NCI-H526 (cell line): ENCODE measurements around the gene SPECC1.
"Not testable (repeated sequence)": the region's sequence is repeated elsewhere in the genome, so short reads cannot be mapped to it uniquely, and the experiment has no call there.

Experiments used
- DNase-seq, 2 experiments: peaks; one replicate each; lab custom pipeline; 2025; lab: John Stamatoyannopoulos, UW

The SPECC1 gene

DNA sequence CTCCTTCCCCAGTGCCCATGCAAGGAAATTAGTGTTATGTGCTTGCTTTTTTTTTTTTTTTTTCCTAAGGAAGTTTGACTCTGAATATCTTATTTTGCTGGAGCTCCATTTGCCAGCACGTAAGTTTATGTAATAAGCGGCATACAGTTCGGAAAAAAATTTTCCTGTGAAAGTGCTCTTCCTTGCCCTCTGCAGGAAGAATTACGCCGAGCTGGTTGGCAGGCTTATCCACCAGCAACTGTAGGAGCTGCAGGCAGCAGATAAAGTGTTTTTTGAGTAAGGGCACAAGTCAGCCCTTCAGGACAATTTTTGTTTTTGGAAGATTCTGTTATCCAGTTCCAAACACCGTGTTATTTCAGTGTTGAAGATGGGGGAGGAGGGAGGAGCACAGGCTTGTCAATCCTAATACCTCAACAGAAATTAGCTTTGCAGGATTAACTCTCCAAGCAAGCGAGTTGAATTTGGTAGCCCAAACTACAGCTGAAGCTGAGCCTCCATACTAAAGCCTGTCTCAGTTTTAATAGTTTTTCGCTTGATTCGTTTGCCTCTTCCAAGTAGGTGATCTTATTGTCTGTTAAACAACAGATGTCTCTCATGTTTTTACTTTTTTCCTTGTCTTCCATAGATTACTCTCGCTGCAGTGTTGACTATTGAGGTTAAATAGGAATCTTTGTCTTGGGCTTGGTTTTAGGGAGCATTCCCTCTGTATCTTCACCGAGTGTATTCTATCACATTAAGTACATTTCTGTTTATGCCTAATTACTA lies 1.1 kb downstream of the SPECC1 start:
- peak; percentile 61 to 75 for DNase-seq

DNA sequence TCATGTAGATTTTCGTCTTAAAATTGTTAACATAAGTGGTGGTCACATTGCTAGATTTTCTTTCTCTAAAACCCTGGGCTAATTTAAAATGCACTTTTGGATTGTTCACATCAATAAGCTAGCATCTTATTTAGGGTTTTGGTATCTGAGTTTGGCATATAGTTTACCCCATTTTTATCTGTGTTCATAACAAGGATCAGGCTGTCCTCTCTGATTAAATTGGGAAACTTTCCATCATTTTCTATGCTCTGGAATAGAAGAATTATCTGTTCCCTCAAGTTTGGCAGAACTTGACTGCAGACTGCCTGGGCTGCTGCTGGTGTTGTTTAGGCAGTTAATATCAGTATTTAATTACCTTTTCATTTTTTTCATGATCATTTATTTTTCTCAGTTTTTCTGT lies 1.8 kb downstream of the SPECC1 start:
- DNase-seq = no peak

DNA sequence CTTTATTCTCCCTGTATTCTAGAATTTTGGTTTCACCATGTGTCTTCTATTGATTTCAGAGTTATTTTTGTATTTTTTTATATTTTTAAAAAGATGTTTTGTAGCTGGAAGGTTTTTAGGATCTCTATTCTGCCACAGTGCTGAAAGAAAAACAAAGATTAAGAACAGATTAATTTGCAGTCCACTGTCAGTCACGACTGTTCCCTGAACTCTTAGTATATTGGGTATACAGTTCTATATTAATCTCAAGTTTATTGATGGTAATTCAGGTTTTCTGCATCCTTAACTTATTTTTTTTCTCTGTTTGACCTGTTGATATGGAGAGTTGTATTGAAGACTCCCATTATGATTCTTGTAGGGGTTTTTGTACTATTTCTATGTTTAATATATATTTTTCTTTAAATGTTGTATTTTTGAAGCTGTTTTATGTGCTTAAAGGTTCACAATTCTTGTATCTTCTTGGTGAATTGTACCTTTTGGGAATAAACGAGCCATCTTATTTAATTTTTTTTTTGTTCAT lies 2.9 kb downstream of the SPECC1 start:
- no peak for DNase-seq

DNA sequence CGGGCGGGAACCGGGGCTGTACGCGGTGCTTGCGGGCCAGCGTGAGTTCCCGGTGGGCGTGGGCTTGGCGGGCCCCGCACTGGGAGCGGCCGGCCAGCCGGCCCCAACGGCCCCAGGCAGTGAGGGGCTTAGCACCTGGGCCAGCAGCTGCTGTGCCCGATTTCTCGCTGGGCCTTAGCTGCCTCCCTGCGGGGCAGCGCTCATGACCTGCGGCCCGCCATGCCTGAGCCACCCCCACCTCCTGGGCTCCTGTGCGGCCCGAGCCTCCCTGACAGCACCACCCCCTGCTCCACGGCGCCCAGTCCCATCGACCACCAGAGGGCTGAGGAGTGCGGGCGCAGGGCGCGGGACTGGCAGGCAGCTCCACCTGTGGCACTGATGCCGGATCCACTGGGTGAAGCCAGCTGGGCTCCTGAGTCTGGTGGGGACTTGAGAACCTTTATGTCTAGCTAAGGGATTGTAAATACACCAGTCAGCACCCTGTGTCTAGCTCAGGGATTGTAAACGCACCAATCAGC lies 7.4 kb downstream of the SPECC1 start:
- not testable (repeated sequence) for DNase-seq

DNA sequence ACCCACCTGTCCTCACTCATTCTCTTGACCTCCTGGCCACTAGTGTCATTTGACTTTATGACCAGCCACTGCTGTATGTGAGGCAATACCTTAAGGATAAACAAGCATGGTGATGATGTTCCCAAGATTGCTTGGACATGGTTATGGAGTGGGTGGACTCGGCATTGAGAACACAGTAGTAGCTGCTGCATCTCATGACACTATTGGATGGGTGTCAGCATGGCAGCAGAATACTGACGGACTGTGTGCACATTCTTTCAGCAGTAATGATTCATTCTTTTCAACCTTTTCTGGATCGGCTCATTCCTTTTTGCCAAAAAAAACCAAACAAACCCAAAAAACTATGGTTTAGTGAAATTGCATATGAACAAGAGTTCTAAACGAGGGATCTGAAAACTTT lies 13.5 kb downstream of the SPECC1 start:
- no peak for DNase-seq

DNA sequence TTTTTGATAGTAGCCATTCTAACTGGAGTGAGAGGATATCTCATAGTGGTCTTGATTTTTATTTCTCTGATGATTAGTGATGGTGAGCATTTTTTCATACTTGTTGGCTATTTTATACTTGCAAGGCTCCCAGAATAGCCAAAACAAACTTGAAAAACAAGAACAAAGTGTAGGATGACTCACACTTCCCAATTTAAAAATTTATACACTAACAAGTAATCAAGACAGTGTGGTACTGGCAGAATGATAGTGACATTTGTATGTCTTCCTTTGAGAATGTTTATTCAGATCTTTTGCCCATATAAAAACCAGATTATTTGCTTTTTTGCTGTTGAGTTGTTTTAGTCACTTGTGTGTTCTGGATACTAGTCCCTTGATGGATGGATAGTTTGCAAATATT lies 17.8 kb downstream of the SPECC1 start:
- DNase-seq = no peak

DNA sequence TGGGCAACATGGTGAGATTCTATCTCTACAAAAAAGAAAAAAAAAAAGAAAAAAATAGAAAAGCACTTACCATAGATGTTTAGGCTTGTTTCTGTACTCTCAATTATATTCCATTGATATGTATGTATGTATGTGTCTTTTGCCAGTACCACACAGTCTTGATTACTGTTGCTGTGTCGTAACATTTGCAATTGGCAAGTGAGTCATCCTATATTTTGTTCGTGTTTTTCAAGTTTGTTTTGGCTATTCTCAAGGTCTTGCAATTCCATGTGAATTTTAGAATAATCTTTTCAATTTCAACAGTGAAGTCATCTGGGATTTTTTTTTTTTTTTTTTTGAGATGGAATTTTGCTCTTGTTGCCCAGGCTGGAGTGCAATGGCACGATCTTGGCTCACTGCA lies 19.3 kb downstream of the SPECC1 start:
- DNase-seq = no peak

DNA sequence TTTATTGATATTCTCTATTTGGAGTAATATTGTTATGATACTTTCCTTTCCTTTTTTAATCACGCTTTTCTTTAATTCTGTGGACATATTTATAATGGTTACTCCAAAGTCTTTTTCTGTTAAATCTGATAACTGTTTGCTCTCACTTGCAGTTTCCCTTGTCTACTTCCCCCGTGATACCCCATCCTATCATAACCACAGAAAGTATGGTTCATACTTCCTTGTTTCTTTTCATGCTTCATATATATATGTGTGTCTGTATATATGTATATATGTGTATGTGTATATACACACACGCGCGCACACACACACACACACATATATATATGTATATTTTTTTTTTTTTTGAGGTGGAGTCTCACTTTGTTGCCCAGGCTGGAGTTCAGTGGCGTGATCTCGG lies 23.5 kb downstream of the SPECC1 start:
- no peak for DNase-seq

DNA sequence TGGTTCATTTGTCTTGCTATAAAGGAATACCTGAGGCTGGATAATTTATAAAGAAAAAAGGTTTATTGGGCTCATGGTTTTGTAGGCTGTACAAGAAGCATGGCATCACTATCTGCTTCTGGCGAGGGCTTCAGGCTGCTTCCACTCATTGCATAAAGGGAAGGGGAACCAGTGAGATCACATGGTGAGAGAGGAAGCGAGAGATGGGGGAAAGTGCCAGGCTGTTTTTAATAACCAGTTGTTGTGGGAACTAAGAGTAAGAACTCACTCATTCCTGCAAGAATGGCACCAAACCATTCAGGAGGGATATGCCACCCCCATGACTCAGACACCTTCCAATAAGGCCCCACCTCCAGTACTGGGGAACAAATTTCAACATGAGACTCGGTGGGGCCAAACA lies 24.3 kb downstream of the SPECC1 start:
- DNase-seq = no peak

DNA sequence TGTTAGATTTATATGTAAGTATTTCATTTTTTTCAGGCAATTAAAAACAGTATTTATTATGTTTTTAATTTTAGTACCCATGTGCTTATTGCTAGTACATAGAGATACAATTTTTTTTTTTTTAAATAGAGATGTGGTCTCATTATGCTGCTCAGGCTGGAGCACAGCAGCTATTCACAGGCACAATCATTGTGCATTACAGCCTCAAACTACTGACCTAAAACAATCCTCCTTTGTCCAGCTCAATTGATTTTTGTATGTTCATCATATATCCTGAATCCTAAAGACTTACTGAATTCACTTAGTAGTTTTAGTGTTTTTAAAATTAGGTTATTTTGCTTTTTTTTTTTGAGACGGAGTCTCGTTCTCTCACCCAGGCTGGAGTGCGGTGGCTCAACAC lies 26.3 kb downstream of the SPECC1 start:
- no peak for DNase-seq

DNA sequence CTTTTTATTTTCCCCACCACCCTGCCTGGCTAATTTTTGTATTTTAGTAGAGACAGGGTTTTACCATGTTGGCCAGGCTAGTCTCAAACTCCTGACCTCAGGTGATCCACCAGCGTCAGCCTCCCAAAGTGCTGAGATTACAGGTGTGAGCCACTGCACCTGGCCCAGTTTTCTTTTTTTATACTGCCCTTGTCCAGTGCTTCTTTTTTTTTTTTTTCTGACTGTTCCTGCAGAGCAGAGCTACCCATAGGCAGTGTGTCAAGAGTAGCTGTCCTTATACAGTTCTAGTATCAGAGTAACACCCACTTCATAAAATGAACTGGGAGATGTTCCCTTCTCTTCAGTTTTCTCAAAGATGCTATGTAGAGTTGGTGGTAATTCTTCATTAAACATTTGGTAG lies 28.1 kb downstream of the SPECC1 start:
- not testable (repeated sequence) for DNase-seq

DNA sequence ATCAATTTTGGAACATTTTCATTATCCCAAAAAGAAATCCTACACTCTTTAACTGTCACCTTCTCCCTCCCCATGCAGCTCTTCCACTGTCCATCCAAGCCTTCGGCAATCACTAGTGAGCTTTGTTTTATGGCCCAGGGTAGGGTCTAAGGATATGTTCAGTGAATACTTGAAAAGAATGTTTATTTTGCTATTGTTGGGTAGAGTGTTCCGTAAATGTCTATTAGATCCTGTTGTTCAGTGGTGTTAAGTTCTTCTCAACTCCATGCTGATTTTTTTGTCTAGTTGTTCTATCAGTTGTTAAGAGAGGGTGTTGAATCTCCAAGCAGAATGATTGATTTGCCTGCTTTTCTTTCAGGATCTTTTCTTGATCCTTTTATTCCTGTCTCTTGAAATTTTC lies 29.9 kb downstream of the SPECC1 start:
- DNase-seq = no peak

DNA sequence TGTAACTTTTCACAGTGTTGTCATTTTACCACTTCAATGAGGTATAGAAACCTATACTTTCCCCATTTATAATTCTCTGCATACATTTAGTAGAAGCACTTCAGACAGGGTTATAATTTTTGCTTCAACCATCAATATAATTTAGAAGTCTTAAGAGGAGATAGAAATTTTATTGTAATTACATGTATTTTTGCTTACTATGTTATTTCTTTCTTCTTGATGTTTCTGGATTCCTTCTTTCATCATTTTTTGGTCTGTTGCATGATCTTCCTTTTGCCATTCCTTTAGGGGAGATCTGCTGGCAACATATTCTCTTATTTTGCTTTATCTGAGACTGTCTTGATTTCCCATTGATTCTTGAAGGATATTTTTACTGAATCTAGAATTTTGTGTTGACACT lies 31.1 kb downstream of the SPECC1 start:
- DNase-seq = no peak

DNA sequence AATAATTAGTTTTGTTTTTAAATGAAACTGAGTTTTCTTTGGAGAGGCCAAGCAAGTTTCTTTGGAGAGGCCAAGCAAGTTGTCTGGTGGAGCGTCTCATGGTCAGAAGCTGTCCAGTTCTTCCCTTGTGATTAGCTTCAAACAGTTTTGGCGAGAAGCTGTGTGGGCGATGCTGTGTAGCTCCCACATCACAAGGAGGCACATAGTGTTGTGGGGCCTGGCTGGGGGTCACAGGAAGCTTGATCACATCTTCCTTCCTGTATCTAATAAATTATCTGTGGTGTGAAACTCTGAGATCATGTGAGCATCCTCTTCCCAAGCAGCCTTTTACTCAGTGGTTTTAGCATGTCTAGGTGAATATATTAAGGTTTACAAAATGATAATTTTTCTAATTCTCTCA lies 33.9 kb downstream of the SPECC1 start:
- no peak for DNase-seq

DNA sequence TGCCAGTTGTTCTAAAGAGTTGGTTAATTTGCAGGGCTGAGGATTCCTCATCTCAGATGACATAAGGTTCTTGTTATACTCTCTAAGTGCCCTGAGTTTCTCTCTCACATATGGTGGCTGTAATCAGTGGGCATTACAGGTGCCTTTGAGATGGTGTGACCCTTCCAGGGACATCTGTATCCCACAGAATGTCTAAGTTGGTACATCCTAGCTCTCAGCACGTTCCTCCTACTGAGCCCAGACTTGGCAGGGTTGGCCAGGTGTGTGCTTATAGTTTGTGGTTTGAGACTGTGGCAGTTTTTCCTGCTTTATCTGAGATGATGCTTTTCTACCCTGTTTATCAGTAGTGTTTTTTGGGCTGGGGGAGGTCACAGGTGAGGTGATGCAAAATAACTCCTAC lies 36.3 kb downstream of the SPECC1 start:
- no peak for DNase-seq

DNA sequence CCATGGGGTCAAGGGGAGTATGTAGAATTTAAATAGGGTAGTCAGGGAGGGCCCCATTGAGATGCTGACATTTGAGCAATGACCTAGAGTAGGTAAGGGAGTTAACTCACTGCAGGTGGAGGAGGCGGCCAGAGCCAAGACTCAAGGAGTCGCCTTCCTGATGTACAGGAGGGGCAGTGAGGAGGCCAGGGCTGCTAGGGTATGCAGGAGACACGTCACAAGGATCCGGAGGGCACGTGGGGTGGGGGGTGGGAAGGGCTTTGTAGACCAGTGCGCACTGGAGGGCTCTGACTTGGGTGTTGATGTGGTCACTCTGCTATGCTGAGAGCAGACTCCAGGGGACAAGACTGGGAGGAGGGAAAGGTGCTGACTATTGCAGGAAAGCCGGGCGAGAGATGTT lies 37.5 kb downstream of the SPECC1 start:
- DNase-seq = no peak

DNA sequence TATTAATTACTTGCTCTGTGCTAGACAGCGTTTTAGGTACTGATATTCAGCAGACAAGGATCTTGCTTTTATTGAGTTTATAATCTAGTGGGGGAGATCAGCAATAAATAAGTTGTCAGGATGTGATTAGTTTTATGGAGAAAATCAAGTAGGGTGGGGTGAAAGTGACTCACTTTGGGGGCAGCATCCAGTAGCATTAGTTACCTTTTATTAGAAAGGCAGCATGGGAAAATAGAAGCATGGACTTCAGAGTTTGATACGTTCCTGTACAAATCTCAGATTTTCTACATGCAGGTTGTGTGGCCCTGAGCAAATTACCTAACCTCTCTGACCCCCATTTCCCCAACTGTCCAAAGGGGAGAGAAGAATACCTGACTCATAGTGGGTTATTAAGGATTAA lies 42.5 kb downstream of the SPECC1 start:
- no peak for DNase-seq

DNA sequence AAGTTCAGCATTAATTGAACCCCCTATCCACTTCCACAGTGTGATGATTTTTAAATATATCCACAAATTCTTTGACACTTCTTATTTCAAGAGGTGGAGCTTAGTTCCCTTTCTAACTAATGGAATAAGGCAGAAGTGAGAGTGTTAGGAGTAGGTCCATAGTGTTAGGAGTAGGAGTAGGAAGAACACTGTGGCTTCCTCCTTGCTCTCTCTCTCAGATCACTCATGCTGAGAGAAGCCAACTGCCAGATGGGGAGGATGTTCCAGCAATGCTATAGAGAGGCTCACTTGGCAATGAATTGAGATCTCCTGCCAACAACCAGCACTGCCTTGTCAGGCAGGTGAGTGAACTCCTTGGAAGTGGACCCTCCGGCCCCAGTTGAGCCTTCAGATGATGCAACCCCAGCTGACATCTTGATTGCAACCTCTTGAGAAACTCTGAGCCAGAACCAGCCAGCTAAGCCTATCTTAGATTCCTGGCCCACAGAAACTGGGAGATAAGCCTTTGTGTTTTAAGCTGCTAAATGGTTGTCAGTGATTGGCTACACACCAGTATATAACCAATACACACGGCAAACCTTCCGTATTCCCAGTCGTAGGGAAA lies 44.3 kb downstream of the SPECC1 start:
- DNase-seq = no peak

DNA sequence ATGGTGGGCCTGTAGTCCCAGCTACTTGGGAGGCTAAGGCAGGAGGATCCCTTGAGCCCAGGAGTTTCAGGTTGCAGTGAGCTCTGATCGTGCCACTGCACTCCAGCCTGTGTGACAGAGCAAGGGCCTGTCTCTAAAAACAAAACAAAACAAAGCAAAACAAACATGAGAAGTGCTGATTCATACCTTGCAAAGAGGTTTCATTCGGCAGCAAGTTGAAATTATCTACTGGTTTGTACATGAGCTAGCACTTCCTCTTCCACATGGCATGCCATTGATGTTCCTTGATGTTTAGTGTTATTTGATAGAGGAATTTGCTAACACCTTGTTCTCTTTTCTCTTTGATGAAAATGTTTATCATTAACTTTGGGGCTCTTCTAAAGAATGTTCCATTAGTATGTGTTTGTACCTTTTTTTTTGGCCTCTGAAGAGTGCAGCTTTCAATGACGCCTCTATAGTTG lies 50.6 kb downstream of the SPECC1 start:
- DNase-seq = no peak

DNA sequence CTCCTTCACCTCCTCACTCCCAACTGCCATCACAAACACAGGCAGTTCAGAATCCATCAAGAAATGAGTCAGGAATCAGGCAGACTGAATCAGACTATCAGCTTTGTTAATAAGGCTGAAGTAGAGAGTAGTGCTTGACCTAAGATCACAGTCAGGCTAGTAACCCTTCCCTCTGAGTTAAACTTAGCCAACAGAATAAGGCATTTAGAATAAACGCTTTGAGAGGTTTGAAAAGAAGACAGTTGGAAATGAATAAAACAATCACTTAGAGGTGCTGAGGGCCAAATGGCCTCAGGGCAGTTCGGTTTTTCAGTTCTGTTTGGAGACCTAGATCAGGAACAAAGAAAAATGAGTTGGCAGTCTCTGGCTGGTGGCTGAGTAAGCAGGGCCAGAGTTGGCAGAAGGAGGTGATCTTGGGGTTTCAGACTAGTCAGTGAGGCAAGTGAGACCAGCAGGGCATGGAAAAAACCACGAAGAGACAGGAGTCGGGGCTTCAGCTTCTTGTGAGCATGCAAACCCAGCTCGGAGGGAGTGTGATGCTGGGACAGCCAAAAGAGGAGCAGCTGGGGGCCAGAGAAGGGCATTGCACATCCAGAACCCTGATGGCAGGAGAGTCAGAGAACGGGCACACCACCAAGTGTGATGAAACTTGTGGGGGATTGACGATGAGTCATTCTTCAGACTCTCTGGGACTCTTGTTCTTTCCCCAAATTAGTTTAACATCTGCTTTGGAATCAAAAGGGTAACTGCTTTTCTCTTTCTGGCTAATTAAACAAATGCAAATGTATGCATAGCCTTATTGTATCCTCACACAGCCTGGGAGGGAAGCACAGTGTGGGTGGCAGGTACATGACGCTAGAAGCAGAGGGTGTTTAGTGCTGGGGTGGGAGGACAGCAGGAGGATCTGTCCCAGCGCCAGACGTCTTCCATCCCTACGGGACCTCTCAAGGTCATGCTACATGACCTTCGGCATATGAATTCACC lies 54.8 kb downstream of the SPECC1 start:
- peak in 1 of 2 experiments; percentile 35 for DNase-seq

DNA sequence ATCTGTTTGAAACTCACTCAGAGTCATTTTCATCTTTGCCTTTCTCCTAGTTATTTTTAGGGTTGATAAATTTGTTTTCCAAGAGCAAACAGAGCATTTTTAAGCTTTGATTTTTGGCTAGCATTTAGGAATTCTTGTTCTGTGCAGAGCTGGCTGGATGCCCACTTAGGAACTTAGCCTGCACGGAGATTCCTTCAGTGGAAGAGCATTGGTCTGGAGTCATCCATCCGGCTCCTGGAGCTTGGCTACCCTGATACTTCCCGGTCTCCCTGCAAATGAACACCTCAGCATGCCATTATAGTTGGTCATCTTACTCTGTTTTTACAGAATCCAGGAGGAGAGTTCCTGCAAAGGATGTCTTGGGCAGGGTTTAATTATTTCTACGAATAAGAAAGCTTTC lies 57.1 kb downstream of the SPECC1 start:
- DNase-seq = no peak

DNA sequence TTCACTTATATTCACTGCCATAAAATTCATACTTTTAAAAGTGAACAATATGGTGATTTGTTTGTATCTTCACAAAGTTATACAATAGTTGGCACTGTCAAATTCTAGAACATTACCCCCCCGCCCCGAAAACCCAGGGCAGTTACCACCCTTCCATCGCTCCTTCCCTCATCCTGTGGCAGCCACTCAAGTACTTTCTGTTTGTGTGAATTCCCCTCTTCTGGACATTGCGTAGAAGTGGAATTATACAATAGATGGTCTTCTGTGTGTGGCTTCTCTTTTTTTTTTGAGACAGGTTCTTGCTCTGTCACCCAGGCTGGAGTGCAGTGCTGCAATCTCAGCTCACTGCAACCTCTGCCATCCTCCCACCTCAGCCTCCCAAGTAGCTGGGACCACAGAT lies 58.6 kb downstream of the SPECC1 start:
- no peak for DNase-seq
